ENCODE results near the gene ANGEL1.

ANGEL1 gene

GRCh38 chr14:76812422-76813383 lies at the start of gene ANGEL1:
TSS of gene ANGEL1 (minus strand) at chr14:76812882. CDS start at chr14:76812827, 55 bp downstream.
- DNase-seq: peak; percentile 96

- DNase-seq: no peak
Measured at GRCh38 chr14:76861574-76862255, 49.0 kb upstream of the ANGEL1 start.

GRCh38 chr14:76856769-76857168 lies 44.1 kb upstream of the ANGEL1 start:
- no peak for DNase-seq

GRCh38 chr14:76855066-76855465 lies 42.4 kb upstream of the ANGEL1 start:
- no peak for DNase-seq

- DNase-seq: no peak
Measured at GRCh38 chr14:76848879-76849278, 36.2 kb upstream of the ANGEL1 start.

GRCh38 chr14:76846331-76847047 lies 33.8 kb upstream of the ANGEL1 start:
- no peak for DNase-seq

GRCh38 chr14:76844223-76844622 lies 31.5 kb upstream of the ANGEL1 start:
- peak; percentile 65 for DNase-seq

- no peak for DNase-seq
Measured at GRCh38 chr14:76842414-76842813, 29.7 kb upstream of the ANGEL1 start.

- DNase-seq: no peak
Measured at GRCh38 chr14:76837524-76837923, 24.8 kb upstream of the ANGEL1 start.

- no peak for DNase-seq
Measured at GRCh38 chr14:76836029-76836630, 23.4 kb upstream of the ANGEL1 start.

GRCh38 chr14:76834241-76834661 lies 21.6 kb upstream of the ANGEL1 start:
- no peak for DNase-seq

- no peak for DNase-seq
Measured at GRCh38 chr14:76833011-76833410, 20.3 kb upstream of the ANGEL1 start.

- no peak for DNase-seq
Measured at GRCh38 chr14:76832503-76832988, 19.9 kb upstream of the ANGEL1 start.

GRCh38 chr14:76830556-76830955 lies 17.9 kb upstream of the ANGEL1 start:
- DNase-seq: no peak

GRCh38 chr14:76829650-76830421 lies 17.2 kb upstream of the ANGEL1 start:
- DNase-seq: no peak

- DNase-seq: no peak
Measured at GRCh38 chr14:76829013-76829365, 16.3 kb upstream of the ANGEL1 start.

GRCh38 chr14:76828339-76829012 lies 15.8 kb upstream of the ANGEL1 start:
- no peak for DNase-seq

GRCh38 chr14:76827696-76828296 lies 15.1 kb upstream of the ANGEL1 start:
- DNase-seq: no peak

GRCh38 chr14:76826122-76826521 lies 13.4 kb upstream of the ANGEL1 start, which contains the start of gene LRRC74A:
TSS of gene LRRC74A (plus strand) at chr14:76826408. CDS start at chr14:76826698, 290 bp downstream.
- no peak for DNase-seq

- DNase-seq: peak; percentile 22
Measured at GRCh38 chr14:76820700-76821099, 8.0 kb upstream of the ANGEL1 start.

Data from activated CD4-positive, alpha-beta T cell treated with anti-CD3 and anti-CD28 coated beads, Interleukin-10, Interleukin-2, amounts not matched to agents 100 ng/mL and 50 ng/mL, durations not matched to agents 16 hours and 8 hours (primary cell).